NCI-H128 (cell line): Measurements from ENCODE around the gene SON.
"Not testable (repeated sequence)": the region's sequence is repeated elsewhere in the genome, so short reads cannot be mapped to it uniquely, and the experiment has no call there.

Source experiments
- DNase-seq: peaks from one replicate; lab custom pipeline; 2025; ENCODE audit not compliant: unreplicated experiment; lab: John Stamatoyannopoulos, UW

The SON gene

DNA sequence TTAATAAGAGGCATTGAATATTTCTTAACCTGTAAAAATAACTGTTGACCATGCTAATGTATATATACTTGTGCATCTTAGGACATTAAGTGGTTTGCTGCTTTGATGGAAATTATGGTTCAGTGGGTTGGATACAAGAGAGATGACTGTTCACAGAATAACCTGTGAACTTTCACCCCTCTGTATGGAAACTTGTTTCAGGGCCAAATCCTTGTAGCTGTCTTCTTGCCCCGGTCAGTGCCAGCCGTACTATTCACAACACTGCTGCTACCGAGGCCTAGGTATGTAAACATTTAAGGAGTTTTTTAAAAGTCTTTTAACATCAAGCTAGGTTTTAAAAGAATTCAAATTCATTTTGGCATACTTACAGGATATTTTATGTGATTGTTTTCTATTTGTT, 29.5 kb downstream of the SON start:
- no peak for DNase-seq

DNA sequence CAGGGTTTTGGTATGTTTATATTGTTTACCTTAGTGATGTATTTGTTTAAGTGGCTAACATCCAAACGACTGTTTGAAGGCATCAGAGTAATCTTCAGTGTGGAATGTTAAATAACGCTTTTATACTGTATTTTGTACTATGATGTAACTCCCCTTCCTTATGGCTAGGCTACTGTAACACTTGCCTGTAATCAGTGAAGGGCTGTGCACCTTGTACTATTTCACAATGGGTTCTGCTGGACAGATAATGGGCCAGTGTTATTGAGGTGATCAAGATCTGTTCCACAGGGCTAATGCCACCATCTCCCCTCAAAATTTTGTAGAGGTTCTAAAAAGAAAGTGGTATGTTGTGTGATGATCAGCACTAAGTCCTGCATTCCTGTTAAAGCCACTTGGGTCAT, 33.9 kb downstream of the SON start:
- not testable (repeated sequence) for DNase-seq

DNA sequence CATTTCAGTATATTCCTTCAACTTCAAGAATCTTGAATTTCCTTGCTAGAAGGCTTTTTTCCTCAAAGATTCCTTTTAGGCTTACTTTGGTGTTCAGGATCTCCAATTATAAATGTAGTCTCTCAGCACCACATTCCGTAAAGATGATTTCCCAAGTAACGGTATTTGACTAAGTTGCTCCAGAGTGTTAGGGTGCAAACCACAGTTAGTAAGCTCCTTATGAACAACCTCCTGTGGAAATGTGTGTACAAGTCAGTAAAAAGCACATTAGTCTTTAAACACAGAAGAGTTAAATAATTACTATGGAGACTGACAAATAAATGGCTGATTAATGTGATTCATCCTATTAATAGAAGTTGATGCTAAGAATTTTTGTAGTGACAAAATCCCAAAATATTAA, 35.4 kb downstream of the SON start:
- DNase-seq = no peak

DNA sequence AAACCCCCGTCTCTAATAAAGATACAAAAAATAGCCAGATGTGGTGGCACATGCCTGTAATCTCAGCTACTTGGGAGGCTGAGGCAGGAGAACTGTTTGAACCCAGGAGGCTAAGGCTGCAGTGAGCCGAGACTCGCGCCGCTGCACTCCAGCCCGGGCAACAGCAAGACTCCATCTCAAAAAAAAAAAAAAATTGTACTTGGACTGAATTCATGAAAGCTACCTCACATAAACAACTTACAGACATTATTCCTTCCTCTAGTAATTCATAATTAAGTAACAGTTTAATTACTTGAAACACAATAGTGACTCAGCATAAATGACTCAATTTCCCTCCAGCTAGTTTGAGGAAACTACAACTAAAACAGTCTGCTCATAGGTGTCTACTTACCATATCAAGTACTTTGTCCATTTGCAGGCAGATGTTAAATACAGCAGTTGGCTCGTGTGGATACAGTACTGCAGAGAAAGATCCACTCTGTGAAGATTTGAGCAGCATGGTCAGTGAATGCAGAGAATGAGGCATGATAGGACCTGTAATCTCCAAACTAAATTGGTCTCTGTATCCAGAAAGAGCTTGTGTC, 36.2 kb downstream of the SON start:
- DNase-seq = no peak

DNA sequence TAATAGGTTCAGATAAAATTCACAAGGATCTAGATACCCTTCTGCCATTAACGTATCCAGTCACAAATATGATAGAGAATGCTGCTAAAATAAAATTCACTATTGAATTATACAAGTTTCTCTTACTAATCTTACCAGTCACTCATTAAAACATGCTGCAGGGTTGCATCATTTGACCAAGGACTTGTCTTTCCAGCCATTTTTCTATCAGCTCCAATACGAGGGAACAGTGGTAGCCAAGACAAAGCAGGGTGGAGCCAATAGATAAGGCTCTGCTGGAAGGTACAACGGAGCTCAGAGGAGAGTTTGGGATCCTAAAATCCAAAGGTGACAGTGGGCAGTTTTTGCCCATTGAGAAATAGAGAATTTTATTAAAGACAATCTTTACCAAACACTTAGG, 41.6 kb downstream of the SON start:
- no peak for DNase-seq

DNA sequence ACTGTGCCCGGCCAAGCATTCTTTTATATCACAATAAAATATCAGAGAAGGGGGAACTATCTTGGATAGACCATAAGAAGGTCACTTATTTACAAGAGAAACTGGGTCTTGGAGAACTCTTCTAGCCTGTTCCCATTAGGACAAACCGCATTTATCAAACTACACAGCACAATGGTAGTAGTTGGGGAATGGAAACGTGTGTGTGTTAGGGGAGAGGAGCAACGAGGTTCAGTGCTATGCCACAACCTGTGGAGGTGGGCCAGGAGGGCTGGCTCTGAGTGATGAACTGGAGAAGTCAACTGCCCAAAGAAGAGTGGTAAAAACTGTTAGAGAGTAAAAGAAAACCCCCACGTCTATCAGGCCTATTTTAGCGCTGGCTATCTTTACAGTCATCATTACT, 44.1 kb downstream of the SON start:
- no peak for DNase-seq

DNA sequence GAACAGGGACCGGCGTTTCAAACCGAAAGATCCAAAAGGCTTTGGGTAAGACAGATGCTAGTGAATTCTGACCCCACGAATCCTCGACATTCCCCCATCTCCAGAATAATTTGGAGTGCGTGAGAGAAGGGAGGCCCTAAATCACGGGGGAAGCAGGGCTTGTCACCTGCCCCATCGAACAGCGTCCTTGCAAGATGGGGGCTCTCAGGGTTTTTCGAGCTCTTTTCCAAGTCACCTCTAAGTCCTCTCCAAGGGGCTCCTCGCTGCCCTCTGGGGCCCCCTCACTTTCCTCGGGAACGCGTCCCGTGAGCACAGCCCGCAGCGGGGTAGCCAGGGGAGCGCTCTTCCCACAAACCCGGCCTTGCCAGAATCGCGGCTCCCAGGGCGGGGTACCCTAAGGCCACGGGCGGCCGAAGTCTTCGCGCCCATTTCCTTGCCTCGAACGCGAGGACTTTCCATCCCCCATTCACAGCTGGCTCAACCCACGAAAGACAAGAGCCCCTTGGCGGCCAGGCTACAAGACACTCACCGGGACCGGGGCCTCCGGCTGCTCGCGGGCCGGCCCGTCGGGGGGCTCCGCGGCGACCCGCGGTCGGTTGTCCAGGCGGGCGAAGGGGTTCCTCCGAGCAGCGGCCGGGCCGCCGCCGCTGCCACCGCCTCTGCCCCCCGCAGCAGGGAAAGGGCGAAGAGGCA, 45.1 kb downstream of the SON start:
- no peak for DNase-seq

DNA sequence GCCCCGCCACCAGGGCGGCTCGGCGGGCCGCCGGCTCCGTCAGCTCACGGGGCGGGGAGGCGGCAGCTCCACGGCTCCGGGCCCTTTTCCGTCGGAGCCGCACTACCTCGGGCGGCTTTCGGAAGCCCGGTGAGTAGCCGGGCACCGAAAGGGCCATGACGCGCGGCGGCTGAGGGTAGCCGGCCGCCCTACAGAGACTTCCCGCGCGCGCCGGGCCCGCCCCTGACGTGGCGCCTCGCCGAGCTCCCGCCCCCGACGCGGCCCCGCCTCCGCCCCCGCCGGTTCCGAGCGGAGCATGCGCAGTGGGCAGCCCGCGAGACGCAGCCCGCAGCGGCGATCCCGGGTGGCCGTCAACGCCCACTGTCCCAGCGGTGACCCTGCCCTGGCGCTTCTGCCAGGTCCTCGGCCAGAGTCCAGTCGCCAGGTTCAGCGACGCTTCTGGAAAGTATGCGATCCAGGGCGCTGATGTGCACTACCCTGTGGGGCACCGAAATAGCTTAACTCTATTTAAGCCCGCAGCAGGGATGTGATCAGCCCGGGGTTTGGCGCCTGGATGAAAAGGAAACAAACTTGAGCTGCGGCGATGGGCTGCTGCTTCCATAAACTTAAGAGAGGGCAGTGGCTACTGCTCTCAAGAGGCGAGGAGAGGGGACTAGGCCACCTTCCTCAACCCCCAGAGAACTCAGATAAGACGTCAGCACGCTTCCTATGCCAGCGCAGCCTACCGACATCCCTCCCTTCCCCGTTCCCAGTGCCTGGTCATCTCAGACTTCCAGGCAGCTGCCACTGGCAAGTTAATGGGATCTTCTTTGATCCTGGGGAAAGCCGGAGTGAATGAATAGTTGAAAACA, 45.9 kb downstream of the SON start, which contains the start of gene DONSON:
DONSON (minus strand) TSS at position 200 of the 851 bp plus-strand sequence; CDS start at position 157, 43 bp downstream.
- peak; percentile 78 for DNase-seq

DNA sequence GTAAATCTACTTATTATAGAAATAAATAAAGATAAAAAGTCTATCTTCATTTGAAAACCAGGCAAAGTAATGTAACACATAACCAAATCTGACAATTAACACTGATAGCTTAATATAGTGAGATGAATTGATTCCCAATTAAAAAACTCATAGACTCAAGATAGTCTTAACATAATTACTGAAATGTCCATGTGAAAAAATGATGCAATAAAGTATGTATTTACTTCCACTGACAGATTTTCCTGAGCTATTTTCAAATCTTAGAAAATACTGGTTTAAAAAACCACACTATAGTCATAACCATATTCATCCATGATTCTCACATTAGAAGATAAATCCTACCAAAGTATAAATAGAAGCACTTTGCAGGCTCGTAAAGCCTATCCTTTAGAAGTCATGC, 55.2 kb downstream of the SON start:
- DNase-seq = no peak

DNA sequence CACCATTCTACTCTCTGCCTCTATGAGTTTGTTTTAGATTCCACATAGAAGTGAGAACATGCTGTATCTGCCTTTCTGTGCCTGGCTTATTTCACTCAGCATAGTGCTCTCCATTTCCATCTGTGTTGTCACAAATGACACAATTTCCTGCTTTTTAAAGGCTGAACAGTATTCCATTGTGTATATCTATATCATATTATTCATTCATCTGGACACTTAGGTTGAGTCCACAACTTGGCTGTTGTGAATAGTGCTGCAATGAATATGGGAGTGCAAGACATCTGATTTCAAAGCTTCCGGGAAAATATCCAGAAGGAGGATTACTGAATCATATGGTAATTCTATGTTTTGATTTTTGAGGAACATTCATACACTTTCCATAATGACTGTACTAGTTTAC, 65.7 kb downstream of the SON start:
- DNase-seq = no peak

DNA sequence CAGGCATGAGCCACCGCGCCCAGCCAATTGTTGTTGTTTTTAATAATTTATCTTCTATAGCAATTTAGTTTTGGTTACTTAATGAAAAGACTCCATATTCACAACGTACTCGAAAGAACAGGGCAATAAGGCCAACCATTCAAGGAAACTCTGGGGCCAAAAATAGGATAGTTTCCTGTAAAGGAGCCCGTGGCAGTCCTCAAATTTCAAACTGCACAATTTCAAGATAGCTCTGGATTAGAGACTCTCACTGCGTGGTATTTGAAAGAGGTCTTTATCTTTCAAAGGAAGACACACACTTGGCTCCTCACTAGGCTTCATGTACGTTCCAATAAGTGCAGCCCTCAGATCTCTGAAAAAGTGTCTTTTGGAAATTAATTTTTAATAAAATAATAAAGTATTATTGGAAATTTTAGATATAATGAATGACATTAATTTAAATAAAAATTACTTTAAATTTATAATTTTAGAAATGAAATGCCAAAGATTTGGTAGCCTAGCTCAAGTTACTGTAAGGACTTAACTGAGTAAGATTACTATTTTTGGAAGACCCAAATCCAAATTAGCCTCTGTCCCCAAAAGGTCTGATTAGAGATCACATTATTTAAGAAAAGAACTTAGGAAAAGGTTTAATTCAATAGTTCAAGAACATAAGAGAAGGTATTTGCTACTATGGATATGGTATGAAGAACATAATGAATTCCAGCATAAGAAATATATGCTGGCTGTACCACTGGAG, 68.3 kb downstream of the SON start:
- DNase-seq = no peak

DNA sequence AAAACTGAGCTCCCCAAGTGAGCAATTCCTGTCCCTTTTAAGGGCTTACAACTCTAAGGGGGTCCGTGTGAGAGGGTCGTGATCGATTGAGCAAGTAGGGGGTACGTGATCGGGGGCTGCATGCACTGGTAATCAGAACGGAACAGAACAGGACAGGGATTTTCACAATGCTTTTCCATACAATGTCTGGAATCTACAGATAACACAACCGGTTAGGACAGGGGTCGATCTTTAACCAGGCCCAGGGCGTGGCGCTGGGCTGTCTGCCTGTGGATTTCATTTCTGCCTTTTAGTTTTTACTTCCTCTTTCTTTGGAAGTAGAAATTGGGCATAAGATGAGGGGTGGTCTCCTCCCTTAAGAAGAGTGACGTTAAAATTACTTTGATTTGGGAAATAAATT, 74.7 kb downstream of the SON start:
- not testable (repeated sequence) for DNase-seq

DNA sequence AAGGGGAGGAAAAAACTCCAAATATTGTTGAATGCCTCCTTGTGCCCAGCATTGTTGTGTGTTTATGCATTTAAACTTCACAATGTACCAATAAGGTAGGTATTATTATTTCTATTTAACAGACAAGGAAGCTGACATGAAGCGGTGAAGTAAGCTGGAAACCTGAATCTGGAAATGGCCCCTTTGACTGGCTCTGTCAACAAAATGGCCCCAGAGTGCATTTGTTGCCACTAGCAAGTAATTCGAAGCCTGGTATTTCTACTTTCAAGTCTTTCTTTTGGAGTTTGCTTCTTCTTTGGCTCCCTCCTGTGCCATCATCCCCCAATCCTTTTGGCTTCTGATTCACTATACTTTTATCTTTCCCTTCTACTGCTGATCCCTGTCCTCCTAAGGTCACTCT, 75.6 kb downstream of the SON start:
- DNase-seq = no peak

DNA sequence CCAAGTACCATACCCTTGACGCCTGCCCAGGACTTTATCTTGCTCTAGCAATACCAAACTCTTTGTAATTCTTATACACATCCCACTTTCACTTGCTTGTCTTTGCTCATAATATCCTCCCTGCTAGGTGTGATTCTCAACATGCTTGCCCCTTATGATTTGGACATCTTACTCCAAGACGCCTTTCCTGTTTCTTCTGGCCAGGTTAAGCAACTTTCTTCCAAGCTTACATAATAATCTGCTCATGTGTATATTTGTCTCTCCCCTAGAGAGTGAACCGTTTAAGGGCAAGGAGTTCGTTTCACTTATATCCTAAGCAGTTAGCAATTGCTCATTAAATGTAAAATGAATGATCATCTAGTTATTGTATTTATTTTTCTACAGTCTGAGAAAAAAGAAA, 76.9 kb downstream of the SON start:
- no peak for DNase-seq

DNA sequence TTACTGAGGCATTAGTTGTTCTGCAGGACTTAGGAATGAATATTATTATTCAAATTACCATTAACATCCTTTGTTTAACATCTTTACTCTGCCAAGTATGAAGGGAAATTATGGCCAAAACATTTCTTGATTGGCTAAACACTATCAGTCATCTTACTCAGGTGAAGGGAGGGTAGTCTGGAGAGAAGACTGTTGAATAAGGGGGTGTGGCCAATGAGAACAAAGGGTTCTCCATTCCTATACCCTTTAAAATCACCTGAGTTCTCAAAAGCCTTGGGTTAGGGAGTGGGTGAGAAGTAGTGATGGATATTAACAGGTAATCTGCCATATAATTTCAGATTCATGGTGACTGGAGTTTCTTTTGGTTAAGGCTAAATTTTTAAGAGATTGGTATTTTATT, 79.4 kb downstream of the SON start:
- no peak for DNase-seq

DNA sequence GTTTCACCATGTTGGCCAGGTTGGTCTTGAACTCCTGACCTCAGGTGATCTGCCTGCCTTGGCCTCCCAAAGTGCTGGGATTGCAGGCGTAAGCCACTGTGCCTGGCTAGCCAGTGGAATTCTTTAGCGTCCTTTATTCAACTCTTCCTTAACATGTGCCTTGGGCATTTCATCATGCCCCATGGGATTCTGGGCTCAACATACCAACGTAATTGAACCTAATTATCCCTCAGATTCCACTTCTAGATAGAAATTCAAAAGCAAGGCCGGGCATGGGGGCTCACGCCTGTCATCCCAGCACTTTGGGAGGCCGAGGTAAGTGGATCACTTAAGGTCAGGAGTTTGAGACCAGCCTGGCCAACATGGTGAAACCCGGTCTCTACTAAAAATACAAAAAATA, 83.3 kb downstream of the SON start:
- not testable (repeated sequence) for DNase-seq
